ENCODE results near the gene NEO1. TPM values are rescaled to one million over a fixed set of nuclear protein-coding genes. Genes with fewer than 3 reads are reported as not detected.
"Not testable (repeated sequence)": the region's sequence is repeated elsewhere in the genome, so short reads cannot be mapped to it uniquely, and the experiment has no call there.

The NEO1 gene
- total RNA-seq, 1 donor from 2014 or later: 37.8 TPM

- no peaks in the 10 kb centered on the region for H3K36me3 ChIP-seq
- H3K4me1 ChIP-seq: no peaks in the 10 kb centered on the region
- TF ChIP-seq CTCF (IDR thresholded peaks at IDR 0.05): no peak
- H3K9me3 ChIP-seq: no peaks in the 10 kb centered on the region
- H3K27me3 ChIP-seq (ENCODE audit: low read depth): no peaks in the 10 kb centered on the region
- H3K27ac ChIP-seq: no peak overlapping the region
- intact Hi-C loops (cut with DNase I): no loop called here
- no peak for ATAC-seq
- DNase-seq: no peak
- H3K4me3 ChIP-seq: no peak overlapping the region
Observed at GRCh38 chr15:73165844-73166243, 113.6 kb downstream of the NEO1 start.

DNA sequence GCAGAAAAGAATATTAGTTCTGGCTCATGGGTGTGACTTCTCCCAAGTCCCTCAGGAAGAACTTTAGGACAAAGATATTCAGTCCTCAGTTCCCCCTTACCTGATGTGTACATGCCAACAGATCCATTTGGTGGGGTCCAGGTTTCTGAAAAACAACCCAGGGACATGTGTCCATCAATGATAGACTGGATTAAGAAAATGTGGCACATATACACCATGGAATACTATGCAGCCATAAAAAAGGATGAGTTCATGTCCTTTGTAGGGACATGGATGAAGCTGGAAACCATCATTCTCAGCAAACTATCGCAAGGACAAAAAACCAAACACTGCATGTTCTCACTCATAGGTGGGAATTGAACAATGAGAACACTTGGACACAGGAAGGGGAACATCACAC lies 114.4 kb downstream of the NEO1 start:
- H3K9me3 ChIP-seq; DNase-seq; intact Hi-C loops (cut with DNase I); ATAC-seq; H3K27ac ChIP-seq; H3K36me3 ChIP-seq; H3K4me1 ChIP-seq; H3K27me3 ChIP-seq (ENCODE audit: low read depth); H3K4me3 ChIP-seq: not testable (repeated sequence)

DNA sequence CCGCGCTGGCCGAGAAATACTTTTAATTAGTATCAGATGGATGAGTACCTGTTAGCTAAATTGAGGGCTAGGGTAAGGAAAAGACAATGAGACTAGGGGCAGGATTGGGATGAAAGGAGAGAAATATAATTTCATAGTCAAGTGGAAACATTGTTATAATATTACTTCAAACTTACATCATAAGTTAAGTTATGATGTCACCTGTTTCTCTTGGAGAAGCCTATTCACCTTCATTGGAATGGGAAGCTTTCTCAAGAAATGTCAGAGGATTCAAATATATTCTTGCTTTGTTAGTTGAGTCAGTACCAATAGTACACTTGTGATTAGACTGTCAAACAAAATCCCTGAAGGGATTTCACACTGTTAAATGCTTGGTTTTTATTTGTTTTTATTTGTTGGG lies 116.2 kb downstream of the NEO1 start:
- no peak for DNase-seq
- Histone ChIP-seq H3K27ac (no peak overlapping the region), H3K4me3 (no peak overlapping the region), H3K9me3 (no peaks in the 10 kb centered on the region), H3K4me1 (no peaks in the 10 kb centered on the region), H3K36me3 (no peaks in the 10 kb centered on the region), H3K27me3 (ENCODE audit: low read depth) (no peaks in the 10 kb centered on the region)
- ATAC-seq: no peak
- intact Hi-C loops (cut with DNase I): no loop called here
- no peak for TF ChIP-seq CTCF (IDR thresholded peaks at IDR 0.05)

- no peaks in the 10 kb centered on the region for H3K27me3 ChIP-seq (ENCODE audit: low read depth)
- no peak for TF ChIP-seq CTCF (IDR thresholded peaks at IDR 0.05)
- no peak for ATAC-seq
- H3K4me1 ChIP-seq: no peaks in the 10 kb centered on the region
- H3K9me3 ChIP-seq: no peaks in the 10 kb centered on the region
- no peak for DNase-seq
- H3K4me3 ChIP-seq: no peak overlapping the region
- peaks cover 3% of the 10 kb centered on the region for H3K36me3 ChIP-seq
- intact Hi-C loops (cut with DNase I): no loop called here
- H3K27ac ChIP-seq: no peak overlapping the region
Observed at GRCh38 chr15:73171711-73172110, 119.4 kb downstream of the NEO1 start.

DNA sequence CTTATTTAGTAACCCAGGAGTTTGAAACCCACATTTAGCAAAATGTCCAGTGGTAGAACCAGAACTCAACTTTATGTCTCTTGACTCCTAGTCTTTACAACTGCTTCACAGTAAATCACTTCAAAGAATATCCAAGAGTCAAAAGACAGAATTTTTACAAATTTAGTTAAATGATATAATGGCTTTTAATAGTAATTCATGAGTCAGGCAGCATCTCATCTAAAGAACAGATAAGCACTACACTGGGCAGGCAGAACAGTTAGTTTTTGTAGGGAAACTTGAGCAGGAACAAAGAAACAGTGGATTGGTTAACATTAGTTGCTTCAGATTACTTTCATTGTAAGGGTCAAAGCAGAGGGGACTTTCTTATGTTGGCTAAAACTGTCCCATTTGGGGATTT lies 120.2 kb downstream of the NEO1 start:
- Histone ChIP-seq H3K36me3 (peaks cover 7% of the 10 kb centered on the region), H3K4me1 (no peaks in the 10 kb centered on the region), H3K27me3 (ENCODE audit: low read depth) (no peaks in the 10 kb centered on the region), H3K9me3 (no peaks in the 10 kb centered on the region), H3K27ac (no peak overlapping the region), H3K4me3 (no peak overlapping the region)
- intact Hi-C loops (cut with DNase I): no loop called here
- DNase-seq: no peak
- ATAC-seq: no peak
- no peak for TF ChIP-seq CTCF (IDR thresholded peaks at IDR 0.05)

DNA sequence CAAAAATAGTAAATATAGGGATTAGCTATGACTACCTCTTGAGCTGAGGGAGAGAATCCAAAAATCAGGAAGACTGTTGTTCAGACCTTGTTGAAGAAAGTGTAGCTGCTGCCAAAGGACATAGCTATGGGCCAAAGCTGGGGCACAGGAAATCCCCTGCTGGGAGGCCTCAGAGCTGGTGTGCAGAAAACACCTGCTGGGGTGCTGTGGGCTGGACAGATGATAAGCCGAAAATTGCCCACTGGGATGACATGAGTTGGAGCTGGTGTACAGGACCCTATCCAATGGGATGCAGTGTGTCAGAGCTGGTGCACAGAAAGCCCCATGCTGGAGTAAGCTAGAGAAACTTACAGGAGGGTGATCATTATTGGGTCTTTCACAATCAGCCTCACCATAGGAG lies 121.9 kb downstream of the NEO1 start:
- Histone ChIP-seq H3K4me3 (no peak overlapping the region), H3K4me1 (no peaks in the 10 kb centered on the region), H3K36me3 (peaks cover 19% of the 10 kb centered on the region), H3K27ac (no peak overlapping the region), H3K9me3 (no peaks in the 10 kb centered on the region), H3K27me3 (ENCODE audit: low read depth) (no peaks in the 10 kb centered on the region)
- ATAC-seq (no peak), DNase-seq (no peak)
- intact Hi-C loops (cut with DNase I): no loop called here
- TF ChIP-seq CTCF (IDR thresholded peaks at IDR 0.05): no peak

Measured in lower lobe of right lung (tissue), 2 donors.